ENCODE measurements around the gene SEPSECS. TPM values are rescaled to one million over a fixed set of nuclear protein-coding genes. Genes with fewer than 3 reads are reported as not detected.

SEPSECS gene
- polyA plus RNA-seq (2013, experiment 1 of 2): 1.9 TPM
- 2.3 TPM for polyA plus RNA-seq (2013, experiment 2 of 2)

- peak within 1 kb of the TSS; percentile 64 for H2BK120ac ChIP-seq (ENCODE audit: low read depth, low read length)
- H2BK15ac ChIP-seq (ENCODE audit: low read depth, poor library complexity, severe bottlenecking): peak within 1 kb of the TSS; percentile 60
- WGBS: 1% methylated on average over 65 of the region's 66 CpGs
- no peaks in the 10 kb centered on the region for H3K9me3 ChIP-seq (ENCODE audit: control insufficient read depth, low read length)
- H2BK5ac ChIP-seq (ENCODE audit: low read depth, low read length, poor library complexity, severe bottlenecking): peak within 1 kb of the TSS; percentile 11
- H4K8ac ChIP-seq (ENCODE audit: low read length): peak within 1 kb of the TSS; percentile 98
- peak; percentile 98 for DNase-seq
- peak within 1 kb of the TSS; percentile 84 for H2AFZ ChIP-seq (ENCODE audit: low read depth, low read length)
- peaks cover 5% of the 10 kb centered on the region for H3K4me1 ChIP-seq (ENCODE audit: control insufficient read depth, insufficient read depth, low read depth, low read length)
- no peak within 1 kb of the TSS for H2BK12ac ChIP-seq (ENCODE audit: low read length in 2 of 2)
- H3K4ac ChIP-seq (ENCODE audit: low read depth in 1 of 2, low read length in 2 of 2): peak within 1 kb of the TSS; percentile 57 to 76
- H3K23ac ChIP-seq (ENCODE audit: low read length in 2 of 2): no peak within 1 kb of the TSS
- H3K36me3 ChIP-seq (ENCODE audit: control insufficient read depth in 1 of 2, insufficient read depth in 2 of 2, low read depth in 1 of 2, low read length in 2 of 2): peaks cover 0 to 28% of the 10 kb centered on the region in 2 experiments
- no peak within 1 kb of the TSS for H2AK5ac ChIP-seq (ENCODE audit: low read length, severe bottlenecking)
- H3K27ac ChIP-seq (ENCODE audit: low read length, poor library complexity, severe bottlenecking): peak within 1 kb of the TSS; percentile 85
- peak within 1 kb of the TSS; percentile 91 for H4K91ac ChIP-seq (ENCODE audit: low read length)
- peak within 1 kb of the TSS; percentile 86 to 94 for H3K18ac ChIP-seq (ENCODE audit: low read depth in 1 of 2, low read length in 2 of 2)
- peak within 1 kb of the TSS; percentile 84 to 93 for H3K4me3 ChIP-seq (ENCODE audit: insufficient read depth in 1 of 2, low read depth in 1 of 2, low read length in 2 of 2)
- peak within 1 kb of the TSS; percentile 68 for H3K4me2 ChIP-seq (ENCODE audit: low read length, poor library complexity, severe bottlenecking)
- peak within 1 kb of the TSS in 1 of 2 experiments; percentile 30 for H3K14ac ChIP-seq (ENCODE audit: low read length in 2 of 2)
- H3K9ac ChIP-seq (ENCODE audit: low read length): peak within 1 kb of the TSS; percentile 96
- peaks cover 3% of the 10 kb centered on the region for H3K79me1 ChIP-seq (replicated peaks; ENCODE audit: low read length, poor library complexity, severe bottlenecking)
- no peaks in the 10 kb centered on the region for H3K27me3 ChIP-seq (ENCODE audit: control insufficient read depth in 1 of 2, insufficient read depth in 1 of 2, low read length in 2 of 2)
Observed at GRCh38 chr4:25159837-25160713, at the start of gene SEPSECS. SEPSECS (minus strand) TSS chr4:25160449; CDS start chr4:25160369, 80 bp downstream.

GRCh38 chr4:25209702-25210101 lies 49.5 kb upstream of the SEPSECS start:
- no peak for DNase-seq
- Histone ChIP-seq H3K4me1 (ENCODE audit: control insufficient read depth, insufficient read depth, low read depth, low read length) (no peaks in the 10 kb centered on the region), H4K8ac (ENCODE audit: low read length) (no peak overlapping the region), H3K79me1 (replicated peaks; ENCODE audit: low read length, poor library complexity, severe bottlenecking) (no peaks in the 10 kb centered on the region), H2BK5ac (ENCODE audit: low read depth, low read length, poor library complexity, severe bottlenecking) (no peak overlapping the region), H3K27me3 (ENCODE audit: control insufficient read depth in 1 of 2, insufficient read depth in 1 of 2, low read length in 2 of 2) (peaks cover 0 to 9% of the 10 kb centered on the region in 2 experiments), H4K91ac (ENCODE audit: low read length) (no peak overlapping the region), H2BK12ac (ENCODE audit: low read length in 2 of 2) (no peak overlapping the region), H3K4me3 (ENCODE audit: insufficient read depth in 1 of 2, low read depth in 1 of 2, low read length in 2 of 2) (no peak overlapping the region), H3K36me3 (ENCODE audit: control insufficient read depth in 1 of 2, insufficient read depth in 2 of 2, low read depth in 1 of 2, low read length in 2 of 2) (no peaks in the 10 kb centered on the region), H2AK5ac (ENCODE audit: low read length, severe bottlenecking) (no peak overlapping the region), H2BK15ac (ENCODE audit: low read depth, poor library complexity, severe bottlenecking) (no peak overlapping the region), H3K18ac (ENCODE audit: low read depth in 1 of 2, low read length in 2 of 2) (no peak overlapping the region), H3K23ac (ENCODE audit: low read length in 2 of 2) (no peak overlapping the region), H3K4me2 (ENCODE audit: low read length, poor library complexity, severe bottlenecking) (no peak overlapping the region), H3K14ac (ENCODE audit: low read length in 2 of 2) (no peak overlapping the region), H3K9me3 (ENCODE audit: control insufficient read depth, low read length) (peaks cover 15% of the 10 kb centered on the region), H3K27ac (ENCODE audit: low read length, poor library complexity, severe bottlenecking) (no peak overlapping the region), H2BK120ac (ENCODE audit: low read depth, low read length) (no peak overlapping the region), H2AFZ (ENCODE audit: low read depth, low read length) (no peak overlapping the region), H3K4ac (ENCODE audit: low read depth in 1 of 2, low read length in 2 of 2) (no peak overlapping the region), H3K9ac (ENCODE audit: low read length) (no peak overlapping the region)
- 90% methylated on average over 1 of the region's 1 CpG for WGBS

- Histone ChIP-seq H3K14ac (ENCODE audit: low read length in 2 of 2) (no peak overlapping the region), H4K8ac (ENCODE audit: low read length) (no peak overlapping the region), H3K79me1 (replicated peaks; ENCODE audit: low read length, poor library complexity, severe bottlenecking) (no peaks in the 10 kb centered on the region), H3K4me1 (ENCODE audit: control insufficient read depth, insufficient read depth, low read depth, low read length) (no peaks in the 10 kb centered on the region), H2BK5ac (ENCODE audit: low read depth, low read length, poor library complexity, severe bottlenecking) (no peak overlapping the region), H2AK5ac (ENCODE audit: low read length, severe bottlenecking) (no peak overlapping the region), H3K4me3 (ENCODE audit: insufficient read depth in 1 of 2, low read depth in 1 of 2, low read length in 2 of 2) (no peak overlapping the region), H2BK15ac (ENCODE audit: low read depth, poor library complexity, severe bottlenecking) (no peak overlapping the region), H3K27me3 (ENCODE audit: control insufficient read depth in 1 of 2, insufficient read depth in 1 of 2, low read length in 2 of 2) (peaks cover 0 to 12% of the 10 kb centered on the region in 2 experiments), H2BK120ac (ENCODE audit: low read depth, low read length) (no peak overlapping the region), H2BK12ac (ENCODE audit: low read length in 2 of 2) (no peak overlapping the region), H4K91ac (ENCODE audit: low read length) (no peak overlapping the region), H3K23ac (ENCODE audit: low read length in 2 of 2) (no peak overlapping the region), H3K4ac (ENCODE audit: low read depth in 1 of 2, low read length in 2 of 2) (no peak overlapping the region), H3K9me3 (ENCODE audit: control insufficient read depth, low read length) (peaks cover 12% of the 10 kb centered on the region), H3K18ac (ENCODE audit: low read depth in 1 of 2, low read length in 2 of 2) (no peak overlapping the region), H3K36me3 (ENCODE audit: control insufficient read depth in 1 of 2, insufficient read depth in 2 of 2, low read depth in 1 of 2, low read length in 2 of 2) (no peaks in the 10 kb centered on the region), H3K9ac (ENCODE audit: low read length) (no peak overlapping the region), H3K4me2 (ENCODE audit: low read length, poor library complexity, severe bottlenecking) (no peak overlapping the region), H3K27ac (ENCODE audit: low read length, poor library complexity, severe bottlenecking) (no peak overlapping the region), H2AFZ (ENCODE audit: low read depth, low read length) (no peak overlapping the region)
- WGBS: no CpG with 5 or more reads among the region's 1 CpG
- DNase-seq: no peak
Observed at GRCh38 chr4:25207997-25208396, 47.7 kb upstream of the SEPSECS start.

GRCh38 chr4:25198713-25199112 lies 38.5 kb upstream of the SEPSECS start:
- Histone ChIP-seq H3K18ac (ENCODE audit: low read depth in 1 of 2, low read length in 2 of 2) (no peak overlapping the region), H2BK12ac (ENCODE audit: low read length in 2 of 2) (no peak overlapping the region), H2BK120ac (ENCODE audit: low read depth, low read length) (no peak overlapping the region), H2BK15ac (ENCODE audit: low read depth, poor library complexity, severe bottlenecking) (no peak overlapping the region), H3K14ac (ENCODE audit: low read length in 2 of 2) (no peak overlapping the region), H3K9ac (ENCODE audit: low read length) (no peak overlapping the region), H3K23ac (ENCODE audit: low read length in 2 of 2) (no peak overlapping the region), H3K4me1 (ENCODE audit: control insufficient read depth, insufficient read depth, low read depth, low read length) (no peaks in the 10 kb centered on the region), H3K27ac (ENCODE audit: low read length, poor library complexity, severe bottlenecking) (no peak overlapping the region), H2AFZ (ENCODE audit: low read depth, low read length) (no peak overlapping the region), H2BK5ac (ENCODE audit: low read depth, low read length, poor library complexity, severe bottlenecking) (no peak overlapping the region), H3K79me1 (replicated peaks; ENCODE audit: low read length, poor library complexity, severe bottlenecking) (no peaks in the 10 kb centered on the region), H4K8ac (ENCODE audit: low read length) (no peak overlapping the region), H2AK5ac (ENCODE audit: low read length, severe bottlenecking) (no peak overlapping the region), H3K4me2 (ENCODE audit: low read length, poor library complexity, severe bottlenecking) (no peak overlapping the region), H3K4me3 (ENCODE audit: insufficient read depth in 1 of 2, low read depth in 1 of 2, low read length in 2 of 2) (no peak overlapping the region), H3K27me3 (ENCODE audit: control insufficient read depth in 1 of 2, insufficient read depth in 1 of 2, low read length in 2 of 2) (peaks cover 0 to 3% of the 10 kb centered on the region in 2 experiments), H4K91ac (ENCODE audit: low read length) (no peak overlapping the region), H3K9me3 (ENCODE audit: control insufficient read depth, low read length) (no peaks in the 10 kb centered on the region), H3K36me3 (ENCODE audit: control insufficient read depth in 1 of 2, insufficient read depth in 2 of 2, low read depth in 1 of 2, low read length in 2 of 2) (peaks cover 0 to 10% of the 10 kb centered on the region in 2 experiments), H3K4ac (ENCODE audit: low read depth in 1 of 2, low read length in 2 of 2) (no peak overlapping the region)
- DNase-seq: no peak
- WGBS: 81% methylated on average over 2 of the region's 2 CpGs
